Activated gamma-delta T cell (primary cell): ENCODE measurements around the gene MCRIP1.

Experiments used
- DNase-seq: peaks from one replicate; lab custom pipeline; 2025; lab: John Stamatoyannopoulos, UW

Gene MCRIP1

DNA sequence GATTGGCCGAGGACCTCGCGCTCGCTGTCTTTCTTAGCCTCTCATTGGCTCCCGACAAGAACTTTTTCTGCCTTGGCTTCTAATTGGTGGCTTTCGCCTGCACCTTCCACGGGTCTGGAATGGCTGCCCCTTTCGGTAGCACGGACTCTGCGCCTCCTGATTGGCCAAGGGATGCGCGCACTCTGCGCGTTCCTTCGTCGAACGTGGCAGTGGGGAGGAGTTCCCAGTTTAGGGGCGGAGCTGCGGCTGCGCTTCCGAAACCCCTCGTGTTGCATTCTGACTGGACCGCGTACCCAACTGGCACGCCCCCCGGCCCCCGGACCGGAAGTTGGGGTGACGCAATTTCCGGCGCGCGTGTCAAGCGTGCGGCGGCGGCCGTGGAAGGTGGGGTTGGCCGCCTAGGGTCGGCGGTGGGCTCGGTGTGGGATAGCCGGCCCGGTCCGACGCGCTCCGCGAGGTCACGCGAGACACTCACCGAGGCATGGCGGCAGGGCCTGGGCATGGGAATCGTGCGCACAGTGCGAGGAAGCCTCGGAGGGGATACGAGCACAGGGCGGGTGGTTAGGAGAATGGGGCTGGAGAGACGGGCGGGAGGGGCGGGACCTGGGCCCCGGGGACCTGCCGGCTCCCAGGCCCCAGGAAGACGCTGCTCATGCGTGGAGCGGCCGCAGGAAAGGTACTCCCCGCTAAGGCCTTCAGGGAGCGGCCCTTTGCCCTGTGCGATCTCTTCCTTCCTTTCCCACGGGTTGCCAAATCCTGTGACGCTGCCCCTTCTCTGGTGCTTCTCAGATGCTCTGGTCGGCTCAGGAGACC is 27.9 kb upstream of the MCRIP1 start:
- DNase-seq, result peak; percentile 98

DNA sequence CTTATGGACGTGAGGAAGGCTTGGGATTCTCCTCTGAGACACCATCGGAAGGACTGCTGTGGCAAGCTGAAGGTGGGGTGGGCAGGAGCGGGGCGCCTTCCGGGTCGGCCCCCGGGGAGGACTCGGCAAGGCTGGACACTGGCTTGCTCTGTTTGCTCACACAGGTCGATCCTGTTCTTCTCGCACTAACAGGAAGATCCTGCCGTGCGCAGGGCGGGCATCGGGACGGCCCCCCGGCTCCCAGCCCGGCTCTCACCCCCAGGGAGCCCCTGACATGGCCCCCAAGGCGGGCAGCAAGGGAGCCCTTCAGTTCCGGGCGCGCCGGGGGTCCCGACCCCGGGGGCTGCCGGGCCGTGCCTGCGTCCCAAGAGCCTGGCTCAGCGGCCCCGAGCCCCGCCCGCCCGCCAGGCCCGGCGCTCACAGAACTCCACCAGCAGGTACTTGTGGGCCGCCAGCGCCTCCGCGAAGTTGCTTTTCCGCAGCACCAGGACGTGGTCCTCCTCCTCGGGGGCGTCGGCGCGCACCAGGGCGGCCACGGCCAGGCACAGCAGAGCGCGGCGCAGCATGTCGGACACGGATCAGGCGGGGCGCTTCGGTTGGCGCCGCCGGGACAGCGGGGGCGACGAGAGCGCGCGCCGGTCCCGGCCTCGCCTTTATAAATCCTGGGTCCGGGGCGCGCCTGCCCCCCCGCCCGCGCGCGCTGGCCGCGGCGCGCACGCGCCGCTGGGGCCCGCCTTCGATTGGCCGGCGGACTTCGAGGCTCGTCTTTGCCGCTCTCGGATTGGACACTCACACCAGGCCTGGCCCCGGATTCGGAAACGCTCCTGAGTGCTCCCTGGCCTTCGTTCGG is 27.0 kb upstream of the MCRIP1 start, which contains the start of gene P4HB:
Gene P4HB (minus strand): TSS at position 630 of the 850 bp plus-strand sequence. CDS start 64 bp downstream, at position 566.
- peak; percentile 97 for DNase-seq

DNA sequence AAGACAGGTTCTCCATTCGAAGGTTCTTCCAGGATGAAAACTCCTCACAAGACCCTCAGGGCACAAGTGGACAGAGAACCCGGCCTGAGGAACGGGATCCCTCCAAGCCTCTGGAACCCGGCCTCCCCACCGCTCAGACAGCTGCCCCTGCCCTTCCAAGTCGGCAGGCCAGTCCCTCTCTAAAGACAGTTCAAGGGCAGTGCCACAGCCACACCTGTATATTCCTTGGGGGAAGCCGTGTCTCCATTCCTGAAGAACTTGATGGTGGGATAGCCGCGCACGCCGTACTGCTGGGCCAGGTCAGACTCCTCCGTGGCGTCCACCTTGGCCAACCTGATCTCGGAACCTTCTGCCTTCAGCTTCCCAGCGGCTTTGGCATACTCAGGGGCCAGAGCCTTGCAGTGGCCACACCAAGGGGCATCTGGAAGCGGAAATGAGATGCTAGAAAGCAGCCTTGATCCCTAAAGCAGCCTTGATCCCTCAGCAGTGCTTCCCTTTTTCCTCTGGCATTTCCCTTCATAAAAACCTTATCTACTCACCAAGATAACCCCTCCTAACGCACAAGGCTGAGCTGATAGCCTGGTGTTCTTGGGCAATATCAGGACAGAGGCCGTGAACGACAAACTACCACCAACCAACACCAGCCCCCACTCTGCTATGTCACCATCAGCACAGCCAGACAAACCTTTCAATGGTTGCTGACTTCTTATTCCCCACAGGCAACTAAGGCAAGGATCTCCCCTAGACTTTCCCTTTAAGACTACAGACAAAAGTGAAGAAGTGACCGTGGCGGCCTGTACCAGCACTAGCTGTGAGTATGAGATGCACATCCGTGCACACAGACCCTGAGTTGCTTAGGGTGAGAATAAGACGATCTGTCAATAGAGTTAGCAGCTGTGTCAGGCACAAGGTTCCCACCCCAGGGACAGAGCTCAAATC is 26.1 kb upstream of the MCRIP1 start:
- DNase-seq, result no peak

DNA sequence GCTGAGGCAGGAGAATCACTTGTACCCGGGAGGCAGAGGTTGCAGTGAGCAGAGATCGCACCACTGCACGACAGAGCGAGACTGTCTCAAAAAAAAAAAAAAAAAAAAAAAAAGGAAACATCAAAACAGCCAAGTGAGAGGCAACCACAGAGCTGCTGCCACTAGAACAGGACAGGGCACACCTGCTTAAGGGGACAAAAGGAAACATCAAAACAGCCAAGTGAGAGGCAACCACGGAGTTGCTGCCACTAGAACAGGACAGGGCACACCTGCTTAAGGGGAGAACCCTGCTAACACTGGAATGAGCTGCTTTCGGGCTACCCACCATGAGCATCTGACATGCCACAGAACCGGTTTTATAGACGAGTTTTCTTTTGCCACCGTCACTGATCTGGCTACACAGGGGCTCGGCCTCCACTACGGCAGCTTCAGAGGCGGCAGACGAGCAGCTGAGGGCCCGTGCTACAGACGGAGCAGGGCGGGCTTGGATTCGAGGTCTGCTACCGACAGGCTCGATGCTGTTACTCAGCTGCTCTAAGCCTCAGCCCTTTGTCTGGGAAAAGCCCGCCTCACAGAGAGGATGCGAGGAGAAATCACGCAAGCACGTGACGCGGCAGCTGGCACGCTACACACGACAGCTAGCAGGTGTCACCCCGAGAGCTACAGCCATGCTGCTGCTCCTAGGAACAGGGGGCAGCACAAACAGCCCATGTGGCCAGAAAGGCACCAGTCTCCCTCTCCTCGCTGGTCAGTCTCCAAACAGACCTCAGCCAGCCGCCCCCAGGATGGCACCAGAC is 25.3 kb upstream of the MCRIP1 start:
- DNase-seq, result no peak

DNA sequence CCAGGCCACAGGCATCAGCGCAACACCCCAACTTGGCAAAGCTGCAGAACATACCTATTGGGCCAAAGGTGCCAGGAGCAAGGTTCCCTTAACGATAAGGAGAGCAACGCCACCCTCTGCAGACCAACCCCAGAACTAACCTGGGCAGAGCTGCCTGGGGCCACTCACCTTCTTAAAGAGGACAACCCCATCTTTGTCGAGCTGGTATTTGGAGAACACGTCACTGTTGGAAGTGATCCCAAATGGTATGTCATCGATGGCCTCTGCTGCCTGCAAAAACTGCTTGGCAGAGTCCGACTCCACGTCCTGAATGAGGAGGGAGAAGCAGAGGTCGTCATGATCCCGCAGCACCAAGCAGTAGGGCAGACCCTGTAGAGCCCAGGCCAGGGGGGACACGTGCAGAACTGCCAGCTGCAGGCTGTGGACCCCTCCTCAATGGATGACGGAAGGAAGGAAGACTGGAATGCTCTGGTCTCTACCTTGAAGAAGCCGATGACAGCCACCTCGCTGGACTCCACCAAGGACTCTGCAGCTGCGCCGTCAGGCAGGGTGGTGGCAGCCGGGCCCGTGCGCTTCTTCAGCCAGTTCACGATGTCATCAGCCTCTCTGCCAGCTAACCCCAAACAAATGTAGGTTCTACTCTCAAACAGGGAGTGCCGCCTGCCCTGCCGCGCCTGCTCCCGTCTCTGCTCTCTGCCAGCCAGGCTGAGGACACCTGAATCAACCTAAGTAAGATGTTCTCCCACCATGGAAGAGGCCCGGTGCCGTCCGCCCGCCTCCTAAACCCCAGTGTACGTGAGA is 22.1 kb upstream of the MCRIP1 start:
- no peak for DNase-seq

DNA sequence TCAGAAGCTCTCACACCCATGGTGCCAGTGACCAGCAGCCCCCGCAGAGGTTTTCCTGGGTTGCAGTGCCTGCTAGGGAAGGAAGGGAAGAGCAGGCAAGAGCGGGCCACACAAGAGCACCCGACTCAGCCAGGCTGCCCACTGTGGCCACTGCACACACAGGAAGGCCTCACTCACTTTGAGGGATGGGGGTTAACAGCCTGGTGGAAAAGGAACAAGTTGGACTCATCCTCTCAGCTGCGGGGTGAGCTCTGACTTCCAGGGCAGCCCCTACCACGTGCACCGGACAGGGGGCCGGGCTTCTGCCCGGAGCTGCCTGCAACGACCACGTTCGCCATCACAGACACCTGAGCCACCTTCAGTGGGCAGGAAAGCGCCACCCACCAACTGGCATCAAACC is 19.1 kb upstream of the MCRIP1 start:
- DNase-seq, result no peak

DNA sequence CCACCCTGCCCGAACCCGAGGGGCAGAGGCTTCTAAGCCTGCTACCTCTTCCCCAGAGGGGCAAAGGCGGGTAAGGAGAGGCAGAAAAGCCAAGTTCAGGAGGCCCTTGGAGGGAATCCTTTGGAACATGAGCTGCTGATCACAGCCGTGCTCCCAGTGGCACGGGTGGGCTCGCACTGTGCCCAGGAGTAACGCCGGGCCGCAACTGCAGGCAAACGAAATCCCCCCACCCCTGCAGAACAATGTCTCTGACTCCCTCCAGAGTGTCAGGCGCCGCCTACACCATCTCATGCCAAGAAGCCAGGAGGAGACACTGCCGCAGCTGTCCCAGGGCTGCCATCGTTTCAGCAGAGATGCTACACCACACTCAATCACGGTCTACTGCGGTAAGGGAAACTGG is 18.3 kb upstream of the MCRIP1 start:
- no peak for DNase-seq

DNA sequence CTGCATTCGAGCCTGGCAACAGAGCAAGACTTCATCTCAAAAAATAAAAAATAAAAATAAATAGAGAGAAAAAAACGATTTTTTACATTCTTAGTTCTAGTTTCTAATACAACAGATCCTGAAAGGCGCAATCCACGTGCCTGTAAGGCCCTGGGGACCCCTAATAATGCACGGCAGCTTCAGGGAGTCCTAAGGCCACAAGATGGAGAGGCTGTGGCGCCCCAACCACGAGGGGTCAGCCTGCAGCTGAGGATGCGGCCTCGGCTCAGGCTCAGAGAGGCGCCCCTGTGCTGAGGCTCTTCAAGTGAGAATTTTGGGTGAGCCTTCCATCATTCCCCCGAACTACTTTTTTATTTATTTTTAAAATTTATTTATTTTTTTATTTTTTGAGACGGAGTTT is 16.4 kb upstream of the MCRIP1 start:
- no peak for DNase-seq

DNA sequence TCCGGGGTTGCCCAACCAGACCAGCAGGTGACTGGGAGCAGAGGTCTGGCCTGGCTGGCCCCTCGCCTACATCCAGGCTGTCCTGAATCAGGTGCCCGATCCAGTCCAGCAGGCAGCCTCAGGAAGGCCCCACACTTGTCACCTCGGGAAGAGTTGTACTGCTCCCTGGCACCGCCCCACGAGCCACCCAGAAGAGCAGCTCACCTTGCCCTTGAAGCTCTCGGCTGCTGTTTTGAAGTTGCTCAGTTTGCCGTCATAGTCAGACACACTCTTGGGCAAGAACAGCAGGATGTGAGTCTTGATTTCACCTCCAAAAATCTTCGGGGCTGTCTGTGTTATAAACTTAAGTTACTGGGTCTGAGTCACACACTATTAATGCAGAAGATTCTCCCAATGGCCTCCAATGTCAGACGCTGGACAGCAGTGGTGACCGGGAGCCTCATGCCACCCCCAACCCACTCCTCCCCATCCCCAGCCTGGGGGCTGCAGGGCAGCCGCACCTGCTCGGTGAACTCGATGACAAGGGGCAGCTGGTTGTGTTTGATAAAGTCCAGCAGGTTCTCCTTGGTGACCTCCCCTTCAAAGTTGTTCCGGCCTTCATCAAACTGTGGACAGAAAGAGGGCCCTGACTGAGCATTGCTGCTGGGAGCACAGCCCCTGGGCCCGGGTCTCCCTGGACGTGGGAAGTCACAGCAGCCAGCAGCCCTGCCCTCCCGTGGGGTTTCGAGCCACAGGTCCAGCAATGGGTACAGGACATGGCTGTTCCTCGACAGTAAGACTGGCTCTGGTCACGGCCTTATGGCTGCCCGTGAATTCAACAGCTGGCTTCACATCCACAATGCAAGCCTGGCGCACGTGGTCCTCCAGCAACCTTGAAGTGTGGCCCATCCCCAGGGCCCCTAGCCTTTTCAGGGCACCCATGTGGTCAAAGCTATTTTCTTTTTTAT is 13.9 kb upstream of the MCRIP1 start:
- DNase-seq, result no peak

DNA sequence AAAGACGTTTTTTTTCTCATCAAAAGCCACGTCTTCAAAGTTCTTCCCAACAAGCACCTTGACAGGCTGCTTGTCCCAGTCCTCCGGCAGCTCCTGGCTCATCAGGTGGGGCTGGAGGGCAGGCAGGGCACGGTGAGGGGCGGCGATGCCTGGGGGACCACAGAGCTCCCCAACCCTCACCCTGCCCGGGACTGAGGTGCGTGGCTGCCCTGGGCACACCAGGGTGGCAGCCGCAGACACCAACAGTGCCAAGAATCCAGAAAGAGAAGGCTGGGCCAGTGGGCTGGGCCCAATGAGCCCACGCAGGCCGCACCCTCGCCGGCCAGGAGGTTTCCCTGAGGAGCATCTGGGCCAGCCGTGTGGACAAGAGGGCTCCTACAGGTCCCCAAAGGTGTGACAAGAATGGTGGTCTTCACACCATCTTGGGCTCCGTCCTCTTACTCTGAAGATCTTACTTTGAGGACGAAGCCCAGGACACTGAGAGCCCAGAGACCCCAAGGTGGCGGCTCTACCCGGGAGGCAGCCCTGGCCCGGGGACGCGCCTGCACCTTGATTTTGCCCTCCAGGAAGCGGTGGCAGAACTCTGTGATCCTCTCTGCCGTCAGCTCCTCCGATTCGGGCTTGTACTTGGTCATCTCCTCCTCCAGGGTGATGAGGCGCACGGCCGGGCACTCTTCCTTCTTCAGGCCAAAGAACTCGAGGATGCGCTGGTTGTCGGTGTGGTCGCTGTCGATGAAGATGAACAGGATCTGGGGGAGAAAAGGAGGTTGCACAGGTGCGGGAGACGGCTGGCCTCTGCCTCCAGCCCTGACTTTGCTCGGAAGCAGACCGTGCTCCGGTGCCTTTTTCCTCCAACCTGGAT is 13.0 kb upstream of the MCRIP1 start:
- DNase-seq, result no peak

DNA sequence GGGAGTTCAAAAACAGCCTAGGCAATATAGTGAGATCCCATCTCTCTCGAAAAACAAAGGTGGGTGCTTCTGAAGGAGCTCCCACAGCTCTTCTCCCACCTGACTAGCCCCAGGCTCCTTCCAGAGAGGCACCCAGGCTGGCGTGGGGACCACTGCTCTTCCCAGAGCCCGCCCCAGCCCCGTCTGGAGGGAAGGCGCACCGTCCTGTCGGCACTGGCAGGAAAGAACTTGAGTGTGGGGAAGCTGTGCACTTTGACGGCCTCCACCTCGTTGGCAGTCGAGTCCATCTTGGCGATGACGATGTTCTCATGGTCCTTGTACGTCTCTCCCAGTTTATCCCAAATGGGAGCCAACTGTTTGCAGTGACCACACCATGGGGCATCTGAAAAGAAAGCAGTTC is 12.3 kb upstream of the MCRIP1 start:
- no peak for DNase-seq

DNA sequence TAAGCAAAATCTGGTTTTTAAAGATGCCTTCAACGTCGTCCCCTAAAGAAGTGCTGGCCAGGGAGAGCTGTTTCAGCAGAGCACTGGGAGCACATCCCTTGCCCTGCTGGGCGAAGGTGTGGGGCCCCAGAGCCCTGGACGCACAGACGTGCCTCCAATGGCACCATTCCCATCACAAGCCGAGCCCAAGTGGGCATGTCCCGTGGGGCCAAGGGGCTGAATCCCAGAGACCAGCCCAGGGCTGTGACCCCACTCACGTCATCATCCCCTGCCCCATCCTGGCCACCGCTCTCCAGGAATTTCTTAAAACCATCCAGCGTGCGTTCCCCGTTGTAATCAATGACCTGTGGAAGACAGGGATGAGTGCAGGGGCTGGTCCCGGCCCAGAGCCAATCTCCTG is 11.8 kb upstream of the MCRIP1 start:
- DNase-seq, result no peak

DNA sequence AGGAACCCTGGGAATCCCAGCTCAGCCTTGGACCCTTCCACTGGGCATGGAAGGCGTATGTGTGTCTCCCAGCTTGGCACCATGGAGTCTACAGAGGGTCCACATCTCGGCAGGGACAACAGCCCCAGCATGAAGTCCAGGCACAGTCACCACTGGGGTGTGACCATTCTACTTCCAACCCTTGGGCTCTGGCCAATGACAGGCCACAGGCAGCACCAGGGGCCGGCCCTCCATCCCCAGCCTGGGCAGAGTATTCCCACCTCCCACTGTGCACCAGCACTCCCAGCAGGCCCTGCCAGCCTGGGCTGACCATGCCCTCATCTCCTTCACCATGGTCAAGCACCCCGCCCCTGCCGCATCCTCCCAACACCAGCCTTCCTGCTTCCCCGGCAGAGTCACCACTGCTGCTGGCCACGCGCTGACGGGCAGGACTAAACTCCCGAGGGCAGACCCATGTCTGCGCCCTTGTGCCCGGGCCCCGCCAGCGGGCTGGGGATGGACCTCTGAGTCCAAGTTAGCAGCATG is 11.3 kb upstream of the MCRIP1 start:
- DNase-seq, result no peak

DNA sequence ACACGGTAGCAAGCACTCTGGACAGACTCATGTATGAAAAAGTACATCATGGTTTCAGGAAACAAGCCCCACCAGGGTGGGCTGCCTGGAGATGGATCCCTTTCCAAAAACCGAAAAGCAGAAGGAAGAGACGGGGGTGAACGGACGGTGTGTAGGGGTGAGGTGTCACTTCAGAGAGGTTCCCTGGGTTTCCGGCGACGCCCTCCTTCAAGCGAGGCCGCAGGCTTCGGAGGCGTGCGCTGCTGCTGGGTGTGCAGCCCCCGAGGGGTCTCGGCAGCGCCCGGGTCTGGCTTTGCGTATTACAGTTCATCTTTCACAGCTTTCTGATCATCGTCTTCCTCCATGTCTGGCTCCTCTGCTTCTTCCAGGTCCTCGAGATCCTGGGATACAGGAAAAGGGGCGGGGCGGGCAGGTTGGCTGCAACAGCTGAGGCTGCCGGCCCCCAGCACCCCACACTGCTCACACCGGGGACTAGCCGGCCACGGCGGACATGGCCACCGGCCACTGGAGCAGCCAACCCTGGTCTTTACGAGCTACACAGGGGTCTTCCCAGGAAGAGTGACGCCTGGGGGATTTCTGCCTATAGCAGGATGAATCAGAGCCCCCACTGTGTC is 10.7 kb upstream of the MCRIP1 start:
- DNase-seq, result no peak

DNA sequence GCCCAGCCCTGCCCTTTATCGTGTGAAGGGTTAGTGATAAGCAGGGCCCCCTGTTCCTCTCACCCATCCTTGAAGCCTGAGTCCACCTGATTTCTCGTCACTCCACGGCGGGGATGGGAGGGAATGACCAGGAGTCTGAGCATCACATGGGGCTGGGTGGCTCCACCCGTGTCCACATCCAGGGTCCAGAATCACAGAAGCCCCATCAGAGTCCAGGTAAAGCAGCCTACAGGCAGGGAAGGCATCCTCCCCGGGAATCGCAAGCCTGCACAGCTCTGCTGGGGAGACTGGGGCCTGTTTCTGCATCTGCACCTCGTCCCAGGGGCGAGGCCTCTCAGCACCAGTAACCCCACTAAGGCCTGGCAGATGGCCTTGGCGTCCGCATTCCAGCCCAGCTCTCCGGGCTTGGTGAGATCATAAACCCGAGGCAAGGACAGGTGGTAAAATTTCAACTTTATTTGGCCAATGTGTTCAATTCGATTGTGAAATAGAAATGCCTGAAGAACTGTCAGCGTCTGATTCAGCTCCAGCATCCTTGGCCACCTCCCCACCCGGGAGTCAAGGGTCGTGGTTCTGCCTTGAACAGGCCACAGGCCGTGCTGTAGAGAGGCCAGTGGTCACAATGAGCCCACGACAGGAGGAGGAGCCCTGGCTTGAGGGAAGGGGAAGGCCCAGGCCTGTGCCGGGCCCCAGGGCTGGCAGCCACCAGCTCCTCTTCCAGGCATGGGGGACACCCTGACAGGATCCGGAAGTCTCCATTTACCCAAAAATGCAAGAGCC is 9.8 kb upstream of the MCRIP1 start:
- no peak for DNase-seq

DNA sequence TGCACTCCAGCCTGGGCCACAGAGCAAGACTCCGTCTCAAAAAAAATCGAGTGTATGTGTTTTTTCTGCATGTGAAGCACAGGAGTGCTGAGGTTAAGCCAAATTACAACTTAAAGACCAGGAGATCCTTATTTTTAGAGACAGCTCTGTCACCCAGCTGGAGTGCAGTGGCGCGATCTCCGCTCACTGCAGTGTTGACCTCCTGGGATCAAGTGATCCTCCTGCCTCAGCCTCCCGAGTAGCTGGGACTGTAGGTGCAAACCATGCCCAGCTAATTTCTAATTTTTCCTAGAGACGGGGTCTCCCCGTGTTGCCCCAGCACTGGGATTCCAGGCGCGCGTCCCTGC is 9.3 kb upstream of the MCRIP1 start:
- DNase-seq, result no peak

DNA sequence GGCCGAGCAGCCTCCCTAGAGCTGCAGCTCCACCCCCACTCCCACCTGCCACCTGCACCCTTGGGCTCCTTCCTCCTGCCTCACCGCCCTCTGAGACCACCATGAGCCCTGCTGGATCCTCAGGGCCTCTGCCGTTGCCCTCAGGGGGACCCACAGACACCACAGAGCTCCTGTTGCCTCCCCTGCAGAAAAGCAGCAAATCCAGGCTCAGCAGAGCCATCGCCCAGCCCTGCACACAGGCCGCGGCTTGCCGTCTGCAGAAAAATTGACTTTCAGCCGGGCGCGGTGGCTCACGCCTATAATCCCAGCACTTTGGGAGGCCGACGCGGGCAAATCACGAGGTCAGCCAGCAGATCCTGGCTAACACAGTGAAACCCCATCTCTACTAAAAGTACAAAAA is 8.8 kb upstream of the MCRIP1 start:
- DNase-seq, result no peak
